ENCODE data around the gene GRAMD2A. TPM values are rescaled to one million over a fixed set of nuclear protein-coding genes. Genes with fewer than 3 reads are reported as not detected.
A peak's percentile ranks its signal among the peaks of the same experiment; 100 is the strongest.

GRAMD2A gene
- total and polyA plus RNA-seq, 2 experiments from 2014 or later = not detected

GRCh38 chr15:72201391-72201921 lies 3.9 kb upstream of the GRAMD2A start:
- in situ Hi-C loops (cut with MboI) = no loop called here
- Histone ChIP-seq H3K4me2 (ENCODE audit: unreplicated experiment) (no peak overlapping the region), H4K20me1 (ENCODE audit: insufficient read depth) (peaks cover 17% of the 10 kb centered on the region), H2AFZ (no peak overlapping the region), H3K79me2 (ENCODE audit: insufficient read depth) (peaks cover 34% of the 10 kb centered on the region), H3K9me3 (ENCODE audit: low read depth) (no peaks in the 10 kb centered on the region), H3F3A (ENCODE audit: insufficient read depth) (peaks cover 92% of the 10 kb centered on the region), H3K4me1 (ENCODE audit: insufficient read depth) (peaks cover 20% of the 10 kb centered on the region), H3K36me3 (ENCODE audit: low read depth) (peaks cover 78% of the 10 kb centered on the region), H3K9me2 (ENCODE audit: insufficient read depth) (no peaks in the 10 kb centered on the region), H3K27me3 (replicated peaks; ENCODE audit: insufficient read depth) (no peaks in the 10 kb centered on the region), H3K27ac (no peak overlapping the region), H3K9ac (no peak overlapping the region), H3K4me3 (no peak overlapping the region)
- WGBS, 2 experiments (ENCODE audit: low coverage in 1 of 2, low lambda C conversion rate in 2 of 2, missing lambda C conversion rate in 2 of 2) = 60 to 64% methylated on average over 3 of the region's 3 CpGs
- TF ChIP-seq EZH2 (IDR thresholded peaks at IDR 0.05; ENCODE audit: insufficient read depth, poor library complexity, severe bottlenecking) (no peak), EZH2phosphoT487 (IDR thresholded peaks at IDR 0.05; ENCODE audit: insufficient read depth, low read depth) (no peak)
- DNase-seq = no peak

- peaks cover 17% of the 10 kb centered on the region for H4K20me1 ChIP-seq (ENCODE audit: insufficient read depth)
Observed at GRCh38 chr15:72200395-72201237, 3.0 kb upstream of the GRAMD2A start.

DNA sequence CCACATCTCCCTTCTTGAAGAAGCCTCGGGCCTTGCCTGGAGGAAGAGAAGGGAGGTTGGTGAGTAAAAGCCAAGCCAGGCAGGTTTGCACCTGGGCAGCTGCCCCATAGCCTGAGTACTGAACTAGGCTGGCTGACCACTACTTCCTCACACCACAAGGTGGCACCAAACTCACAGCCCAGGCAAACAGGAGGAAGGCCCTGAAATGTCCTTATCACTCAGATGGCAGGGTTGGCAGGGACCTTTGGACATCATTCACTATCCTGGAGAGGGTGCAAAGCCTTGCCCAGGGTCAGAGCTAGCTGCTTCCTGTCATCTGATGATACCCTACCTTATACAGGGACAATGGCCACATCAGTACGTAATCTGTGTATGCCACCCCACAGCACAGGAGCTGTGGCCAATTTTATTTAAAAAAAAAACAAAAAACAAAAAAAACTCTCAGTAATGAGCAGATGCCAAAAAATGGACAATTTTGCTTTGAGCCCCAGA lies 2.2 kb upstream of the GRAMD2A start:
- WGBS, 2 experiments (ENCODE audit: low coverage in 1 of 2, low lambda C conversion rate in 2 of 2, missing lambda C conversion rate in 2 of 2) = 60 to 88% methylated on average over 1 to 2 of the region's 2 CpGs
- H3K27ac ChIP-seq = no peak overlapping the region; the same call in 1 of the 2 replicates
- H3K79me2 ChIP-seq (ENCODE audit: insufficient read depth) = peaks cover 17% of the 10 kb centered on the region
- no peak overlapping the region for H3K4me2 ChIP-seq (ENCODE audit: unreplicated experiment)
- in situ Hi-C loops (cut with MboI) = no loop called here
- H3K4me3 ChIP-seq = no peak overlapping the region
- H3K36me3 ChIP-seq (ENCODE audit: low read depth) = peaks cover 61% of the 10 kb centered on the region
- H4K20me1 ChIP-seq (ENCODE audit: insufficient read depth) = peaks cover 17% of the 10 kb centered on the region
- peaks cover 76% of the 10 kb centered on the region for H3F3A ChIP-seq (ENCODE audit: insufficient read depth)
- TF ChIP-seq EZH2phosphoT487 (IDR thresholded peaks at IDR 0.05; ENCODE audit: insufficient read depth, low read depth) (no peak), EZH2 (IDR thresholded peaks at IDR 0.05; ENCODE audit: insufficient read depth, poor library complexity, severe bottlenecking) (no peak)
- peaks cover 20% of the 10 kb centered on the region for H3K4me1 ChIP-seq (ENCODE audit: insufficient read depth)
- DNase-seq = peak; percentile 74
- no peak overlapping the region for H3K9ac ChIP-seq
- H3K9me3 ChIP-seq (ENCODE audit: low read depth) = no peaks in the 10 kb centered on the region
- no peaks in the 10 kb centered on the region for H3K27me3 ChIP-seq (replicated peaks; ENCODE audit: insufficient read depth)
- H2AFZ ChIP-seq = no peak overlapping the region
- no peaks in the 10 kb centered on the region for H3K9me2 ChIP-seq (ENCODE audit: insufficient read depth)

More at GRCh38 chr15:72200395-72201237, 3.0 kb upstream of the GRAMD2A start:
- peaks cover 20% of the 10 kb centered on the region for H3K4me1 ChIP-seq (ENCODE audit: insufficient read depth)
- H3F3A ChIP-seq (ENCODE audit: insufficient read depth) = peaks cover 85% of the 10 kb centered on the region
- peaks cover 69% of the 10 kb centered on the region for H3K36me3 ChIP-seq (ENCODE audit: low read depth)
- H3K79me2 ChIP-seq (ENCODE audit: insufficient read depth) = peaks cover 26% of the 10 kb centered on the region
- H3K27ac ChIP-seq = no peak overlapping the region
- H3K27me3 ChIP-seq (replicated peaks; ENCODE audit: insufficient read depth) = no peaks in the 10 kb centered on the region
- in situ Hi-C loops (cut with MboI) = no loop called here
- no peak overlapping the region for H2AFZ ChIP-seq
- H3K9me3 ChIP-seq (ENCODE audit: low read depth) = no peaks in the 10 kb centered on the region
- no peak overlapping the region for H3K4me3 ChIP-seq
- 75 to 76% methylated on average over 15 of the region's 15 CpGs for WGBS, 2 experiments (ENCODE audit: low coverage in 1 of 2, low lambda C conversion rate in 2 of 2, missing lambda C conversion rate in 2 of 2)
- no peak for DNase-seq
- no peak for TF ChIP-seq EZH2phosphoT487 (IDR thresholded peaks at IDR 0.05; ENCODE audit: insufficient read depth, low read depth)
- no peak for TF ChIP-seq EZH2 (IDR thresholded peaks at IDR 0.05; ENCODE audit: insufficient read depth, poor library complexity, severe bottlenecking)
- H3K9me2 ChIP-seq (ENCODE audit: insufficient read depth) = no peaks in the 10 kb centered on the region
- H3K4me2 ChIP-seq (ENCODE audit: unreplicated experiment) = no peak overlapping the region
- no peak overlapping the region for H3K9ac ChIP-seq

DNA sequence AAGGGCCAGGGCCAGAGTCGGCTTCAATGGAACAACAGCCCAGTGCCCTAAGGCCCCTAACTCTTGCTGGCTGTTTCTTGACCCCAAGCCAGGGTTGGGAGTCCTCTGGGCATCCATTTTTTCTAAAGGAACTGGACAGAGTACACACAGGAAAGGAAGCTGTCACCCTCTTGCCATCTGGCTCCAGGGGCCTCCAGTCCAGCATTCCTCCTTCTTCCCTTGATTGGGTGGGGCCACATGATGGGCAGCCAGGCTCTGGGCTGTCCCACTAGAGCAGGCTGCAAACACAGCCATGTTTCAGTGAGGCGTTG lies 1.6 kb upstream of the GRAMD2A start:
- no peak overlapping the region for H3K4me2 ChIP-seq (ENCODE audit: unreplicated experiment)
- H3K4me3 ChIP-seq = no peak overlapping the region
- no peak overlapping the region for H2AFZ ChIP-seq
- H3K79me2 ChIP-seq (ENCODE audit: insufficient read depth) = peaks cover 11% of the 10 kb centered on the region; the same call in 1 of the 2 replicates
- no peaks in the 10 kb centered on the region for H3K9me3 ChIP-seq (ENCODE audit: low read depth)
- H4K20me1 ChIP-seq (ENCODE audit: insufficient read depth) = peaks cover 11% of the 10 kb centered on the region; the same call in 1 of the 2 replicates
- H3K27ac ChIP-seq = no peak overlapping the region
- DNase-seq = no peak
- TF ChIP-seq EZH2 (IDR thresholded peaks at IDR 0.05; ENCODE audit: insufficient read depth, poor library complexity, severe bottlenecking) (no peak), EZH2phosphoT487 (IDR thresholded peaks at IDR 0.05; ENCODE audit: insufficient read depth, low read depth) (no peak)
- no peaks in the 10 kb centered on the region for H3K27me3 ChIP-seq (replicated peaks; ENCODE audit: insufficient read depth)
- 74 to 94% methylated on average over 2 of the region's 2 CpGs for WGBS, 2 experiments (ENCODE audit: low coverage in 1 of 2, low lambda C conversion rate in 2 of 2, missing lambda C conversion rate in 2 of 2)
- H3K4me1 ChIP-seq (ENCODE audit: insufficient read depth) = peaks cover 14% of the 10 kb centered on the region
- H3F3A ChIP-seq (ENCODE audit: insufficient read depth) = peaks cover 70% of the 10 kb centered on the region
- in situ Hi-C loops (cut with MboI) = no loop called here
- H3K9ac ChIP-seq = no peak overlapping the region
- H3K9me2 ChIP-seq (ENCODE audit: insufficient read depth) = no peaks in the 10 kb centered on the region
- H3K36me3 ChIP-seq (ENCODE audit: low read depth) = peaks cover 55% of the 10 kb centered on the region

All from GM23248 (cell line).